ENCODE measurements around the gene ARHGEF2. TPM values are rescaled to one million over a fixed set of nuclear protein-coding genes. Genes with fewer than 3 reads are reported as not detected.

Gene ARHGEF2
- polyA plus RNA-seq, 1 of the 3 experiments (the other 2 are of a cell fraction): 50.8 TPM

GRCh38 chr1:155982106-155982505 is 3.8 kb upstream of the ARHGEF2 start:
- no peaks in the 10 kb centered on the region for H3K27me3 ChIP-seq (ENCODE audit: insufficient read depth)
- no peaks in the 10 kb centered on the region for H4K20me1 ChIP-seq (ENCODE audit: insufficient read depth)
- peak overlapping the region in 1 of 2 experiments; percentile 93; a peak in 2 of 4 replicates for H3K27ac ChIP-seq (ENCODE audit: low read depth in 2 of 2, low read length in 1 of 2)
- 95% methylated on average over 7 of the region's 7 CpGs for WGBS (ENCODE audit: low lambda C conversion rate)
- no peak for DNase-seq
- no peak overlapping the region; the same call in 1 of the 2 replicates for H3K9ac ChIP-seq
- peaks cover 25% of the 10 kb centered on the region for H3F3A ChIP-seq (replicated peaks; ENCODE audit: insufficient read depth)
- CTCF ChIA-PET: interaction anchor here (3.1 to 6.5 kb wide), 2 partner anchors 44 to 84 kb away, joined by 10 to 41 read pairs; no protein-coding TSS in a partner anchor
- no peaks in the 10 kb centered on the region for H3K9me3 ChIP-seq
- POLR2A ChIA-PET: interaction anchor here (1.4 kb wide), 1 partner anchor 41 kb away, joined by 4 read pairs; no protein-coding TSS in a partner anchor
- no peaks in the 10 kb centered on the region for H3K36me3 ChIP-seq (replicated peaks in 1 of 2; ENCODE audit: control insufficient read depth in 1 of 2, insufficient read depth in 2 of 2, low read length in 1 of 2)
- peaks cover 54% of the 10 kb centered on the region for H3K79me2 ChIP-seq (ENCODE audit: insufficient read depth)
- H2AFZ ChIP-seq (ENCODE audit: low read depth): no peak overlapping the region
- peak overlapping the region in 1 of 2 experiments; percentile 35; a peak in 2 of 4 replicates for H3K4me3 ChIP-seq (ENCODE audit: low read depth in 2 of 2, low read length in 1 of 2)
- no peaks in the 10 kb centered on the region for H3K9me2 ChIP-seq
- H3K4me1 ChIP-seq (ENCODE audit: control insufficient read depth in 1 of 2, insufficient read depth in 2 of 2, low read depth in 1 of 2, low read length in 1 of 2): peaks cover 14 to 47% of the 10 kb centered on the region in 2 experiments
- H3K4me2 ChIP-seq: peak overlapping the region; percentile 88
- no peak for TF ChIP-seq TAF1 (IDR thresholded peaks at IDR 0.05; ENCODE audit: borderline replicate concordance, low read depth, low read length)
- TF ChIP-seq TCF12 (IDR thresholded peaks at IDR 0.05): no peak
- TF ChIP-seq MXI1 (IDR thresholded peaks at IDR 0.05; ENCODE audit: low read depth, low read length): no peak

DNA sequence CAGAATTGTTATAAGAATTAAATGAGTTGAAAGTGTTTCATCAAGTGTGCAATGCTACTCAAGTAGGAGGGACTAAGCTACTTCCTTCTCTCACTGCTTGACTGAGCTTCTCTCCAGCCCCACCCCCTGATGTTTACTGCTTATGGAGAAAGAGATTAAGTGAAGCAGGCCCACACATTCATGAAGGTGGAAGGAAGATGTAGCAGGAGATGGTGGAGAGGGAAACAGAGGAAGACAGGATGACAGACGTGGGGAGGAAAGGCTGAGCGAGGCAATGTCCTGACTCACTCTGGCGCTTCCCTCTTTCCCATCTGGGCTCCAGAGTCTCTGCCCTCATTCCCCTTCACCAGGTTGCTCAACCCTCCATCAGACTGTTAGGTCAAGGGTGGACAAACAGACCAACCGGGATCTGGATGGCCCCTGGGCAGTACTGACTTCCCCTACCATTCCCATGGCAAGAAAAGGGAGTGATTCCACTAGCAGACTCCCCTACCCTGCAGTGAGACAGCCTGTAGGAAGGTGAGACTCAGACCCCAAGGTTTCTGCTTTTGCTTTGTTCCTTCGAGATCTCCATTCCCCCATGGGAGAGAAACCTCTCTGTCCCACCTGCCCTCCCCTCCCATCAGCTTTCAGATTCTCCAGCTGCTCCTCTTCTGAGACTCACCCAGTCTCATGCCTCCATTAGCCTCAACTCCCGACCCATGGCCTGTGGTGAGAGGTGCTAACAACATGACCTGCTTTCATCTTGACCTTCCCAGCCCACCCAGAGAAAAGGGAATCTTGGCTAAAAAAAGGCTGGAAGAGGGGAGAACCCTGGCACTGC is 3.1 kb upstream of the ARHGEF2 start:
- peaks cover 5% of the 10 kb centered on the region; the same call in 1 of the 2 replicates for H4K20me1 ChIP-seq (ENCODE audit: insufficient read depth)
- H3K9me3 ChIP-seq: no peaks in the 10 kb centered on the region
- H3K27me3 ChIP-seq (ENCODE audit: insufficient read depth): no peaks in the 10 kb centered on the region
- peaks cover 61% of the 10 kb centered on the region for H3K79me2 ChIP-seq (ENCODE audit: insufficient read depth)
- H3K9me2 ChIP-seq: no peaks in the 10 kb centered on the region
- H3K4me3 ChIP-seq (ENCODE audit: low read depth in 2 of 2, low read length in 1 of 2): peak overlapping the region in 1 of 2 experiments; percentile 35; a peak in 1 of 4 replicates
- H3K4me1 ChIP-seq (ENCODE audit: control insufficient read depth in 1 of 2, insufficient read depth in 2 of 2, low read depth in 1 of 2, low read length in 1 of 2): peaks cover 20 to 47% of the 10 kb centered on the region in 2 experiments
- TF ChIP-seq, protein P1, sequence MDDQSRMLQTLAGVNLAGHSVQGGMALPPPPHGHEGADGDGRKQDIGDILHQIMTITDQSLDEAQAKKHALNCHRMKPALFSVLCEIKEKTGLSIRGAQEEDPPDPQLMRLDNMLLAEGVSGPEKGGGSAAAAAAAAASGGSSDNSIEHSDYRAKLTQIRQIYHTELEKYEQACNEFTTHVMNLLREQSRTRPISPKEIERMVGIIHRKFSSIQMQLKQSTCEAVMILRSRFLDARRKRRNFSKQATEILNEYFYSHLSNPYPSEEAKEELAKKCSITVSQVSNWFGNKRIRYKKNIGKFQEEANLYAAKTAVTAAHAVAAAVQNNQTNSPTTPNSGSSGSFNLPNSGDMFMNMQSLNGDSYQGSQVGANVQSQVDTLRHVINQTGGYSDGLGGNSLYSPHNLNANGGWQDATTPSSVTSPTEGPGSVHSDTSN (IDR thresholded peaks at IDR 0.05): peak; percentile 31; the same call in 1 of the 2 replicates
- TF ChIP-seq TAF1 (IDR thresholded peaks at IDR 0.05; ENCODE audit: borderline replicate concordance, low read depth, low read length) (no peak), TCF12 (IDR thresholded peaks at IDR 0.05) (peak; percentile 32), EP300 (IDR thresholded peaks at IDR 0.05; ENCODE audit: borderline replicate concordance in 1 of 2, low read depth in 1 of 2, low read length in 1 of 2) (no peak)
- ChIA-PET POLR2A (interaction anchor here (1.4 kb wide), 1 partner anchor 41 kb away, joined by 4 read pairs; no protein-coding TSS in a partner anchor), CTCF (interaction anchor here (1.0 to 6.5 kb wide), 3 partner anchors 8 to 43 kb away, joined by 3 to 44 read pairs (median 41); no protein-coding TSS in a partner anchor)
- no peak for DNase-seq
- H3F3A ChIP-seq (replicated peaks; ENCODE audit: insufficient read depth): peaks cover 25% of the 10 kb centered on the region
- no peaks in the 10 kb centered on the region for H3K36me3 ChIP-seq (replicated peaks in 1 of 2; ENCODE audit: control insufficient read depth in 1 of 2, insufficient read depth in 2 of 2, low read length in 1 of 2)
- H2AFZ ChIP-seq (ENCODE audit: low read depth): no peak overlapping the region
- H3K27ac ChIP-seq (ENCODE audit: low read depth in 2 of 2, low read length in 1 of 2): peak overlapping the region in 1 of 2 experiments; percentile 93; a peak in 2 of 4 replicates
- H3K4me2 ChIP-seq: peak overlapping the region; percentile 88
- H3K9ac ChIP-seq: no peak overlapping the region; the same call in 1 of the 2 replicates
- WGBS (ENCODE audit: low lambda C conversion rate): 63% methylated on average over 6 of the region's 6 CpGs

All from SK-N-SH (cell line).